ENCODE measurements around the gene RHOA.

DNA sequence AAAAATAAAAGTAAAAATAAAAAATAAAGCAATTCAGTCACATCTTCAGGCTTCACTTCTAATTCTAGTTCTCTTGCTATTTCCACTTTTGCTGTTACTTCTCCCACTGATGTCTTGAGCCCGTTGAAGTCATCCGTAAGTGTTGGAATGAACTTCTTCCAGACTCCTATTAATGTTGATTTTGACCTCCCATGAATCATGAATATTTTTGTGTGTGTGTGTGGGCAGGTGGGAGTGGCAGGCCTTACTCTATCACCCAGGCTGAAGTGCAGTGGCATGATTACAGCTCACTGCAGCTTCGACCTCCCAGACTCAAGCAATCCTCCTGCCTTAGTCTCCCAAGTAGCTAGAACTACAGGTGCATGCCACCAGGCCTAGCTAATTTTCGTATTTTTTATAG is 82.6 kb downstream of the RHOA start:
- TF ChIP-seq, protein P1, sequence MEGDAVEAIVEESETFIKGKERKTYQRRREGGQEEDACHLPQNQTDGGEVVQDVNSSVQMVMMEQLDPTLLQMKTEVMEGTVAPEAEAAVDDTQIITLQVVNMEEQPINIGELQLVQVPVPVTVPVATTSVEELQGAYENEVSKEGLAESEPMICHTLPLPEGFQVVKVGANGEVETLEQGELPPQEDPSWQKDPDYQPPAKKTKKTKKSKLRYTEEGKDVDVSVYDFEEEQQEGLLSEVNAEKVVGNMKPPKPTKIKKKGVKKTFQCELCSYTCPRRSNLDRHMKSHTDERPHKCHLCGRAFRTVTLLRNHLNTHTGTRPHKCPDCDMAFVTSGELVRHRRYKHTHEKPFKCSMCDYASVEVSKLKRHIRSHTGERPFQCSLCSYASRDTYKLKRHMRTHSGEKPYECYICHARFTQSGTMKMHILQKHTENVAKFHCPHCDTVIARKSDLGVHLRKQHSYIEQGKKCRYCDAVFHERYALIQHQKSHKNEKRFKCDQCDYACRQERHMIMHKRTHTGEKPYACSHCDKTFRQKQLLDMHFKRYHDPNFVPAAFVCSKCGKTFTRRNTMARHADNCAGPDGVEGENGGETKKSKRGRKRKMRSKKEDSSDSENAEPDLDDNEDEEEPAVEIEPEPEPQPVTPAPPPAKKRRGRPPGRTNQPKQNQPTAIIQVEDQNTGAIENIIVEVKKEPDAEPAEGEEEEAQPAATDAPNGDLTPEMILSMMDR (IDR thresholded peaks at IDR 0.05; ENCODE audit: insufficient read depth, low read depth, low read length) = no peak
- no peak for TF ChIP-seq EZH2 (IDR thresholded peaks at IDR 0.05; ENCODE audit: insufficient read depth, low read length)

Data from astrocyte (in vitro differentiated cells and primary cell).